GM10847 (cell line): Measurements from ENCODE around the gene TRIM25.

Source experiments
- POLR2A ChIP-seq: IDR thresholded peaks from 2 replicates; pipeline ENCODE4 v1.6.1; 2011; ENCODE audit not compliant: insufficient read length; ENCODE audit errors: extremely low read depth

The TRIM25 gene

DNA sequence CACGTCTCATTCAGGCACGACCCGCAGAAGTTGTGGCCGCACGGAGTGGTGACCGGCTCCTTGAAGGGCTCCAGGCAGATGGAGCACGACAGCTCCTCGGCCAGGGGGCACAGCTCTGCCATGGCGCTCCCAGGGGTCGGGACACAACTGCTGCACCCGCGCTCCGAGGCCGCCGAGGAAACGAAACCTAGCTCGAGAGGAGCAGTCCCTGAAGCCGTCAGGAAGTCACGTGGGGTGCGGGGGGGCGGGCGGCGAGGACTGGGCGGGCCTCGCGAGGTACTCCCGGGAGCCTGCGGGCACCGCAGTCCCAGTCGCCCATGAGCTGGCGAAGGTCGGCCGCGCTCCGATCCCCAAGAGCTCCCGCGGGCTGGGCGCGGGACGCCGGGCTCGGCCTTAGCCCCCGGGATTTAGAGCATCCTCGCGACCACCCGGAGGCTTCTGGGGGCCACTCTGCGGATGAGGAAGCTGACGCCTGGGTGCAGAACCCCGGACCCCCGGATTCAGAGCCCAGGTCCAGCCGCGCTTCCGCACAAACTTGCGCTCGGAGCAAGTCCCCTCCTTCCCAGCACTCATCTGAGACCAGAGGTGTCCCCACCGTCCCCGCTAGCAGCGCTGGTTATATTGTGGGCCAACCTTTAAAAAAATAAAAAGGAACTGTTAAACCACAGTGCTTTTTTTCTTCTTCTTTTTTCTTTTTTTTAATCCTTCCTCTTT lies at the start of gene TRIM25:
Gene TRIM25 (minus strand): TSS at position 183 of the 714 bp plus-strand sequence. CDS start 61 bp downstream, at position 122.
- peak; percentile 99 for TF ChIP-seq POLR2A

DNA sequence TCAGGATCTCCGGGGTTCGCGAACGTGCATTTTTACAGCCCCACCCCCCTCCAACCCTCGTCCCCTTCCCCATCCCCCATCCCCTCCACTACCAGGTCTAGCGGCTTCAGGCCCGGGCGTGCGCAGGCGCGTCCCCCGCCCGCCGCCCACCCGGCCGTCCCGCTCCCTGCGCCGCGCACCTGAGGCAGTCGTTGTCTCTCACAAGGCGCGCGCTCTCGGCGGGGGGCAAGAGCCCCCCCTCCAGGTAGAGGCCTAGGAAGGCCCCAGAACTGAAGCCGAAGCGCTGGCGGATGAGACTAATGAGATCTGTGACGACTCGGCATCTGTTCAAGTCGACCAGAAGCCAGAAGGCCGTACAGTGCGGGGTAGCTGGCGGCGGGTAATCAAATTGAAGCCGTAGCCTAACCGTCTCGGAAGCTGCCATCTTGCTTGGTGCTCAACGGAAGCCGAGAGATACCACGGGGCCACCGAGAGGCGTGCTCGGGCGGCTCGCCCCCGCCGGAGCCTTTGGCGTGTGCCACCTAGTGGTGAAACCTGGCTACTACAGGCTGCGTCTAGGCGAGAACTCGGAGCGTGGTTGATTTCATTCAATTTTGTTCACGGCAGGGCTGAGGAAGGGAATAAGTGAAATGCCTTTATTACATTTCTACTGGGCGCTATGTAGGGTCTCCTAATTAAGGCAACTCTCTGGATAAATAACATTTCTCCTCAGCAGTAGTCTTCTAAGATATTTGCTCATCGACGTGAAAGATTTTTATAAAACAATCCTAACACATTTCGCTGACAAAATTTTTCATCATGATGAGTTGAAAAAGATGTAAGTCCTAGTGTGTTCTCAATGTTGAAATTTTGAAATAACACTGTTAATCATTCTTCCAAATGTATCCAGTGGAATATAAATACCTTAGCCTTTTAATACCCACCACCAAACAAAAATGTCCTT lies 47.0 kb upstream of the TRIM25 start, which contains the start of gene COIL:
Gene COIL (minus strand): TSS at position 455 of the 943 bp plus-strand sequence. CDS start 31 bp downstream, at position 424.
- peak; percentile 47 for TF ChIP-seq POLR2A

DNA sequence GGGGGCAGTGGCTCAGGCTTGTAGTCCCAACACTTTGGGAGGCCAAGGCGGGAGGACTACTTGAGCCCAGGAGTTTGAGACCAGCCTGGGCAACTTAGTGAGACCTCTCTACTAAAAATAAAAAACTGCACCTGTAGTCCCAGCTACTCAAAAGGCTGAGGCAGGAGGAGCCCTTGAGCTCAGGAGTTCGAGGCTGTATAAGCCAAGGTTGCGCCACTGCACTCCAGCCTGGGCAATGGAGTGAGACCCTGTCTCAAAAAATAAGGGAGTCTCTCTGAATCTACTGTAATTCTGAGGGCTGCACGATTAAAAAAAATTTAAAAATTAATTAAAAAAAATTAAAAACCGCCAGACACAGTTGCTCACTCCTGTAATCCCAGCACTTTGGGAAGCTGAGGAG lies 43.1 kb upstream of the TRIM25 start:
- no peak for TF ChIP-seq POLR2A

- TF ChIP-seq POLR2A, result no peak
These were observed 35.7 kb upstream of the TRIM25 start for GRCh38 chr17:56949595-56949994.

DNA sequence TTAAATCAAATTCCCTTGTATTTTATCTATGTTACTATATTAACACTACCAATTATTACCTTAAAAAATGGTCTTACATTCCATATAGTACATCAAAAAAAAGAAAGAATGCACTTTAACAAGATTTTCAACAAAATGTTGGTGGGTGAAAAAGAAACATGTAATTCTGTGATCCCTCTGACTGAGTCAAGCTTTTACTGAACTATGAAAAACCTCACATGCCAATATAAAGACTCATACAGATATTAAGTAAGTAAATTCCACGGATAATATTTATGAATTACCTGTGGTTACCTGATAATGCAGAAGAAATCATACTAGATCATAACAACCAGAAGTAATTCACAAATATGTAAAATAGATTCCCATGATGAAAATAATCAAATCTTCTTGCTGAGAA lies 34.6 kb upstream of the TRIM25 start:
- TF ChIP-seq POLR2A, result no peak

DNA sequence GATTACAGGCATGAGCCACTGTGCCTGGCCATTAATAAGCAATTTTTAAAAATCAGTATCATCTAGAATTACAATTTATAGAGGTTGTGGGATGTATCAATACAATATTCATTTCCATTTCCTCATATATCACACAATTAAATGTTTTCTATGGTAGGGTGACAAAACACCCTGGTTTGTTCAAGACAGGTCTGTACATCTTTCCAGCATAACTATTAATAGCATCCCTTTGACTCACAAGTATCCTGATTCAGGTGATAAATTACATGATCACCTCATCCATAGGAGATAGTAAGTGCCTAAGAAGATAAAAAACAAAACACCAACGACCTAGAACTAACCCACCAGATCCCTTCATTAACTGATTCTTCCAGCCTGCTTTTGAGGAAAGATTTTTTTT lies 33.9 kb upstream of the TRIM25 start:
- TF ChIP-seq POLR2A, result no peak

DNA sequence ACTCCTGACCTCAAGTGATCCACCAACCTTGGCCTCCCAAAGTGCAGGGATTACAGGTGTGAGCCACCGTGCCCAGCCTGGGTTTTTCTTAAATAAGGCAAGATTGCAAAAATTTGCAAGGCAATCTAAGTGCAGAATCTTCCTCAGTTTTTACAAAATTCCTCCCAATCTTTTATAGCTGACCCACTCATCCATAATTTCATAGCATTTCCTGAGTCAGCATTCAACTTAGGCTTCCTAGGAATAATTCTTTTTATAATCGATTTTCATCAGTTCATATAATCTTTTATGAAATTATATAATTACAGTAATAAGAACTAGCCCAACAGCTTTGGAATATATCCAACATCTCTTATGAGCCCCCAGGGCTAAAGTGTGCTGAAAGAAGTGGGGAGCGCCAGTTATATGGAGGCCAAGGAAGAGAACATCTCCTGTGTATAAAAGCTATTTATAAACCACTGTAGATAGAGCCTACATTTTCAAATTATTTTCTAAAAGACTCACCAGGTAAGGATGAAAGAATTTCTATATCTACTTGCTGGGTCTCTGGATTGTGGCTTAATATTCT lies 32.2 kb upstream of the TRIM25 start:
- TF ChIP-seq POLR2A, result no peak

DNA sequence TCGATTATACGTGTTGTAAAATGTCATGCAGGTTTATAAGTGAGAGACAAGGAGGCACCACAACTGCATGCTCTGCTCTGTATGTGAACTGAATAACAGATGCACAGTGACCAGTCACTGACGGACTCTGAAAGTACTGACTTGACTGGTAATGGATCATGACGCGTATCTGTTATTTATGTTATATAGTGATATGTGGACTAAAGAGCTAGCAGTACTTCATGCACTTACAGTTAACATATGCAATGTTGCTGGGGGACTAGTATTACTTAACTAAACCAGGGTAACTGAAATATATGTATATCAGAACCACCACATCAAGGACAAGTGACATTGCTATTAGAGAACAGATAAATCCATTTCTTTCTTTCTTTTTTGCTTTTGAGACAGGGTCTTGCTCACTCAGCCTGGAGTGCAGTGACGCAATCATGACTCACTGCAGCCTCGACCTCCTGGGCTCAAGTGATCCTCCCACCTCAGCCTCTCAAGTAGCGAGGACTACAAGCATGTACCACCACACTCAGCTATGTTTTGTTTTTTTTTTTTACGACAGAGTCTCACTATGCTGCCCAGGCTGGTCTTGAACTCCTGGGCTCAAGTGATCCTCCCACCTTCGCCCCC lies 29.8 kb upstream of the TRIM25 start:
- TF ChIP-seq POLR2A, result no peak

DNA sequence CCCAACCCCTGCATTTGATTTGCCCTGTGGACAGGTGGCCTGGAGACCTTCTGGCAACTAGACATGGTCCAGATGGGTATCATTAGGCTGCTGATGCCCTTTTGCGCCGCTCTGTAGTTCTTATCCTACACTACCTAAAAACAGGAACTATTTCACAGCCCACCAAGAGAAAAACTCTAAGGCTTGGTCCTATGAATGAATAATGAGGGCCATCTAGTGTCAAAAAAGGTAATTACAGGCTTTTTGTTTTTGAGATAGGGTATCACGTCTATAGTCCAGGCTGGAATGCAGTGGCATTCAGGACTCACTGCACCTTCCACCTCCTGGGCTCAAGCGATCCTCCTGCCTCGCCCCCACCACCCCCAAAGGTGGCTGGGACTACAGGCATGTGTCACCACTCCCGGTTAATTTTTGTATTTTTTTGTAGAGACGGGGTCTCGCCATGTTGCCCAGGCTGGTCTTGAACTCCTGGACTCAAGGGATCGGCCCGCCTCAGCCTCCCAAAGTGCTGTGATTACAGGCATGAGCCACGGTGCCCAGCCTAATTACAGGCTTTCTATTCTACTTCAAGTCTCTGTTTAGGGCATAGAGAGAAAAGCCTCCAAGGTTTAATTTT lies 26.1 kb upstream of the TRIM25 start:
- TF ChIP-seq POLR2A, result no peak

DNA sequence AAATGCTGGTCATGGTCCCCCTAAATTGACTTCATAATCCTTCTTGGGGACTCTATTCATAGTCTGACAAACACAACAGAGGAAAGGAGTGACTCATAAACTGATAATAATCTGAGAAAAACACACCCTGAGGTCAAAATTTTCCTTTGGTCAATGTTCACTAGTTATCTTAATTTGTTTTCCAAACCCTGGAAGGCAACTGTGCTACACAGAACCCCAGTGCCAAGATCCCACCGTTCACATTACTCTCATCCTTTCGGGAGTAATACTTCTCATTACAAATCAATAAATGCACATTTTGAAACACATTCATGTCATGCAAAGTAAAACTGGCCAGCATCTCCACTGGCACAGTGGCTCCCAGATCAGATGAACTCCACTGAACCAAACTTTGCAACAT lies 23.8 kb upstream of the TRIM25 start:
- TF ChIP-seq POLR2A, result no peak

DNA sequence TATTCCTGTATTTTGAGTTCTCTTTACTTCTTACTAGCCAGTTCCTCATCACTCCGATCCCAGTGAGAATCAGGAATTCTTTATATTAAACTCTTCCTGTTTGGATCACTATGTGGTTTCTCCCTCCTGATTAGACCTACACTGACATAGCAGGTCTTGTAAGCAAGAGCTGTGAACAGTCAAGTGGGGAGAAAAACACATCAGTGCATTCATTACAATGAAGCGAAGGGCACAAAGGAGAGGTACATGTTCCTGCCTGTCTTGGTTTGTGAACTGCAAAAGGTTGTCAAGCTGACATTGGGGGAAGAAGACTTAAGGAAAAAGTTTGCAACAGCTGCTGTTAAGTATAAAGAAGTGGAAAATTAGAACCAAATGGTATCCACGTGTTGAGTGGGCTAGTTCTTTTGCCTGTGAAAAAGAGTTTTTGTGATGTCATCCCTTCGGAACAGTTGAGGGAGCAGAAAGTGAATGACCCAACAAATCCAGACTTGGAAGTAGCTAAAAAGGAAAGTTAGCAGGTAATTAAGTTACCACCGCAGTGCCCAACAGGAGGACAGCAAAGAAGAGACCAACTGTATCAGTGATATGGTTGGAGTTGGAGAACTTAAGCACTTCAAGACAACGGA lies 23.0 kb upstream of the TRIM25 start:
- TF ChIP-seq POLR2A, result no peak

GRCh38 chr17:56935461-56935860 lies 21.6 kb upstream of the TRIM25 start:
- no peak for TF ChIP-seq POLR2A

GRCh38 chr17:56934280-56934679 lies 20.4 kb upstream of the TRIM25 start:
- TF ChIP-seq POLR2A, result no peak

- TF ChIP-seq POLR2A, result no peak
These were observed 20.0 kb upstream of the TRIM25 start for GRCh38 chr17:56933868-56934267.

DNA sequence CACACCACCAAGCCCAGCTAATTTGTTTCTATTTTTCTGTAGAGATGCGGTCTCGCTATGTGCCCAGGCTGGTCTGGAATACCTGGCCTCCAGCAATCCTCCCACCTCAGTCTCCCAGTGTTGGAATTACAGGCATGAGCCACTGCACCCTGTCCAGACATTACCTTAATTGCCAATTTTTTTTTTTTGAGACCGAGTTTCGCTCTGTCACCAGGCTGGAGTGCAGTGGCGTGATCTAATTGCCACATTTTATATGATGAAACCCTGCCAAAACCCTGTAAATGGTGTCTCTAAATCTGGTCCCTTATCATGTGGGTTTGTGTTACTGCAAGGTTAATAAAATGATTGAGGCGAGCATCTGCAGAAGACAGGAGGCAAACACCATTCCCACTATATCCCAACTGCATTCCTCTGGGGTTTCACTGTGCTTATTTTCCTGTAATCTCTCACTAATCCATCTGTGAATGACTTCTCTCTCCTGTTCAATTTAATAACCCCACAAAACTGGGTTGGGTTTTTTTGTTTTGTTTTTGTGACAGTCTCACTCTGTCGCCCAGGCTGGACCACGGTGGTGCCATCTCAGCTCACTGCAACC lies 19.4 kb upstream of the TRIM25 start:
- no peak for TF ChIP-seq POLR2A
